ENCODE measurements around the gene PRRX2.

- TF ChIP-seq CTCF (IDR thresholded peaks at IDR 0.05) (no peak), POLR2AphosphoS5 (IDR thresholded peaks at IDR 0.05; ENCODE audit: insufficient read depth in 1 of 2, low read depth in 1 of 2) (no peak), POLR2A (IDR thresholded peaks at IDR 0.05) (no peak)
Observed at GRCh38 chr9:129627556-129628440, 37.6 kb upstream of the PRRX2 start.
